Spleen (tissue), 7 donors: Measurements from ENCODE around the gene SERTAD3.

Source experiments
- CTCF ChIP-seq, 11 experiments: fragments of 200-600 bp in 7 of 11; fragments of 450-650 bp in 4 of 11; sonication (generic) in 4 of 11; IDR thresholded peaks in 8 of 11; conservative IDR thresholded peaks in 3 of 11; 1 replicate in 7 of 11; 2 replicates in 4 of 11; pipeline versions ENCODE4 v1.4.0 to v1.8.0; 2016 to 2021; ENCODE audit warnings: antibody characterized with exemption in 11 of 11, inconsistent platforms in 4 of 11, mild to moderate bottlenecking in 1 of 11
- POLR2A ChIP-seq, 3 donors: fragments of 450-650 bp; IDR thresholded peaks; one replicate each; pipeline ENCODE4 v1.5.1; 2017; ENCODE audit warnings: antibody characterized with exemption in 3 of 3, mild to moderate bottlenecking in 1 of 3
- POLR2AphosphoS5 ChIP-seq, 3 donors: sonication (generic); formaldehyde crosslinking; IDR thresholded peaks; one replicate each; pipeline ENCODE4 v1.5.1; 2017; ENCODE audit warnings: antibody characterized with exemption in 3 of 3
- donor health status: DM: no; HTN: no; CAD: no; lungs with moderate emphysema.
- donor health status: DM: no; HTN: no; CAD: no.
- donor health status: DM: no; HTN: no; CAD: no.

GRCh38 chr19:40420451-40420765 lies 23.7 kb downstream of the SERTAD3 start:
- TF ChIP-seq CTCF (IDR thresholded peaks at IDR 0.05 in 8 of 11, conservative IDR thresholded peaks at IDR 0.05 in 3 of 11): no peak
- no peak for TF ChIP-seq POLR2A (IDR thresholded peaks at IDR 0.05)
- TF ChIP-seq POLR2AphosphoS5 (IDR thresholded peaks at IDR 0.05): no peak
